OCI-LY1 (cell line): ENCODE measurements around the gene TBCD.

Source experiments
- EZH2 ChIP-seq: fragments of 200-600 bp; sonication (generic), shearing (Covaris generic); IDR thresholded peaks from 2 replicates; pipeline ENCODE4 v1.8.0; 2017; ENCODE audit warnings: borderline replicate concordance, mixed run types, mild to moderate bottlenecking, antibody characterized with exemption, low read length, moderate library complexity, mixed read lengths
- TF ChIP-seq, protein P1 (sequence below): fragments of 200-600 bp; sonication (generic), shearing (Covaris generic); IDR thresholded peaks from 2 replicates; pipeline ENCODE4 v1.5.1; 2017; ENCODE audit warnings: mild to moderate bottlenecking, antibody characterized with exemption, low read length, moderate library complexity, mixed read lengths

DNA sequence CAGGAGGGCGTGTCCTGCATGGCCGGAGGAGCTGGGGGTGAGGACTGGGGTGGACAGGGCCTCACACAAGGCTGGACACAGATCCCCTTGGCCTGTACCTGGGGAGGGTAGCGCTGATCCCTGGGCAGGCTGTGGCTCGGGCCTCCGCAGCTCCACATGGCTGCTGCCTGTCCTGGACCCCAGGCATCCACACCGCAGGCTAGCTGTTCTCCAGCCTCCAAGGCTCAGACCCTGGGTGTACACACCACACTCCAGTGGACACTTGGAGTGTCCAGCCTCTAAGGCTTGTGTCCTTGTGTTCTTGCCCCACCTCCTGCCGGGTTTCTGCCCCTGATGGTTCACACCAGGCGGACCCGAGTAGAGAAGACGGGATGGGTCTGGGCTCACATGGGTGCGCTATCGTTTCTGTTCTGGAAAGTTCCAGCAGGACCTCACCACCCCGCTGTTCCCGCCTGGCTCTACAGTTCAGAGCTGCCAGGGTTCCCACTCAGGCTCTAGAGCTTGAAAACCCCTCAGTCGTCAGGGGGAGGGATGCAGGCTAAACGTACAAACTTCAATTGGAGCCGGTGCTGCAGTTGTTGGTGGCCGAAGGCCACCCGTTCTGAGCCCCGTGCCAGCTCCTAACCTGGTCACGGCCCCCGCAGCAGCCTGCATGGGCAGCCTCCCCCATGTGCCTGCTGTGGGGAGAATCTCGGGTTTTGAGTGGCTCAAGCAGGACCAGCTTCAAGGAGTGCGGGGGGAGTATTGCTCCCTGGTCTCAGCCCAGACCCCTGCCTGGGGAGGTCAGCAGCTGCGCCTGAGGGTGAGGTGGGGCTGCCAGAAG is 42.0 kb upstream of the TBCD start:
- TF ChIP-seq, protein P1, sequence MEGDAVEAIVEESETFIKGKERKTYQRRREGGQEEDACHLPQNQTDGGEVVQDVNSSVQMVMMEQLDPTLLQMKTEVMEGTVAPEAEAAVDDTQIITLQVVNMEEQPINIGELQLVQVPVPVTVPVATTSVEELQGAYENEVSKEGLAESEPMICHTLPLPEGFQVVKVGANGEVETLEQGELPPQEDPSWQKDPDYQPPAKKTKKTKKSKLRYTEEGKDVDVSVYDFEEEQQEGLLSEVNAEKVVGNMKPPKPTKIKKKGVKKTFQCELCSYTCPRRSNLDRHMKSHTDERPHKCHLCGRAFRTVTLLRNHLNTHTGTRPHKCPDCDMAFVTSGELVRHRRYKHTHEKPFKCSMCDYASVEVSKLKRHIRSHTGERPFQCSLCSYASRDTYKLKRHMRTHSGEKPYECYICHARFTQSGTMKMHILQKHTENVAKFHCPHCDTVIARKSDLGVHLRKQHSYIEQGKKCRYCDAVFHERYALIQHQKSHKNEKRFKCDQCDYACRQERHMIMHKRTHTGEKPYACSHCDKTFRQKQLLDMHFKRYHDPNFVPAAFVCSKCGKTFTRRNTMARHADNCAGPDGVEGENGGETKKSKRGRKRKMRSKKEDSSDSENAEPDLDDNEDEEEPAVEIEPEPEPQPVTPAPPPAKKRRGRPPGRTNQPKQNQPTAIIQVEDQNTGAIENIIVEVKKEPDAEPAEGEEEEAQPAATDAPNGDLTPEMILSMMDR: no peak
- TF ChIP-seq EZH2: no peak
